ENCODE measurements around the gene WAC. TPM values are rescaled to one million over a fixed set of nuclear protein-coding genes. Genes with fewer than 3 reads are reported as not detected.
A peak's percentile ranks its signal among the peaks of the same experiment; 100 is the strongest.

WAC gene
- total RNA-seq, 3 donors from 2014 or later (not counting 1 experiment from before 2014, with no cell fraction given) = 225 to 245 (median 226) TPM

- Mint-ChIP-seq H3K4me3 (no peak overlapping the region), H3K27ac (peak overlapping the region; percentile 15 to 66), H3K4me1 (peaks cover 76 to 79% of the 10 kb centered on the region in 2 donors), H3K9me3 (no peaks in the 10 kb centered on the region), H3K36me3 (no peaks in the 10 kb centered on the region), H3K27me3 (ENCODE audit: low read depth in 2 of 2) (no peaks in the 10 kb centered on the region)
- Histone ChIP-seq H3K27ac (ENCODE audit: low read length) (no peak overlapping the region), H3K4me1 (ENCODE audit: control insufficient read depth, insufficient read depth, low read length) (peaks cover 24% of the 10 kb centered on the region), H3K27me3 (ENCODE audit: control insufficient read depth, insufficient read depth, low read length) (no peaks in the 10 kb centered on the region), H3K4me3 (ENCODE audit: low read length) (no peak overlapping the region), H3K36me3 (ENCODE audit: control insufficient read depth, insufficient read depth, low read length) (peaks cover 30% of the 10 kb centered on the region), H3K9me3 (ENCODE audit: control insufficient read depth, insufficient read depth, low read length) (no peaks in the 10 kb centered on the region)
- no peak for TF ChIP-seq CTCF (IDR thresholded peaks at IDR 0.05)
- DNase-seq (no peak), ATAC-seq (peak in 2 of 3 donors; percentile 16 to 30)
- 95% methylated on average over 3 of the region's 3 CpGs for WGBS (ENCODE audit: insufficient coverage)
- intact Hi-C loops (cut with micrococcal nuclease) = no loop called here
Measured at GRCh38 chr10:28560617-28561016, 27.7 kb downstream of the WAC start.

- H3K4me1 ChIP-seq (ENCODE audit: control insufficient read depth, insufficient read depth, low read length) = peaks cover 24% of the 10 kb centered on the region
- H3K4me3 ChIP-seq (ENCODE audit: low read length) = no peak overlapping the region
- H3K36me3 ChIP-seq (ENCODE audit: control insufficient read depth, insufficient read depth, low read length) = peaks cover 23% of the 10 kb centered on the region
- Mint-ChIP-seq H3K4me1 (peaks cover 78 to 82% of the 10 kb centered on the region in 2 donors), H3K4me3 (no peak overlapping the region), H3K36me3 (no peaks in the 10 kb centered on the region), H3K9me3 (no peaks in the 10 kb centered on the region), H3K27ac (peak overlapping the region in 1 of 2 donors; percentile 15), H3K27me3 (ENCODE audit: low read depth in 2 of 2) (no peaks in the 10 kb centered on the region)
- DNase-seq (no peak), ATAC-seq (no peak)
- WGBS (ENCODE audit: insufficient coverage) = 98% methylated on average over 9 of the region's 10 CpGs
- H3K27me3 ChIP-seq (ENCODE audit: control insufficient read depth, insufficient read depth, low read length) = no peaks in the 10 kb centered on the region
- no peaks in the 10 kb centered on the region for H3K9me3 ChIP-seq (ENCODE audit: control insufficient read depth, insufficient read depth, low read length)
- intact Hi-C loops (cut with micrococcal nuclease) = no loop called here
- no peak for TF ChIP-seq CTCF (IDR thresholded peaks at IDR 0.05)
- H3K27ac ChIP-seq (ENCODE audit: low read length) = no peak overlapping the region
Measured at GRCh38 chr10:28561531-28561930, 28.6 kb downstream of the WAC start.

- Mint-ChIP-seq H3K9me3 (no peaks in the 10 kb centered on the region), H3K4me3 (peak overlapping the region; percentile 25), H3K27me3 (ENCODE audit: low read depth in 2 of 2) (no peaks in the 10 kb centered on the region), H3K27ac (peak overlapping the region; percentile 37 to 64), H3K36me3 (no peaks in the 10 kb centered on the region), H3K4me1 (peaks cover 65 to 76% of the 10 kb centered on the region in 2 donors)
- WGBS (ENCODE audit: insufficient coverage) = 39% methylated on average over 4 of the region's 6 CpGs
- intact Hi-C loops (cut with micrococcal nuclease) = no loop called here
- H3K4me3 ChIP-seq (ENCODE audit: low read length) = no peak overlapping the region
- H3K36me3 ChIP-seq (ENCODE audit: control insufficient read depth, insufficient read depth, low read length) = peaks cover 13% of the 10 kb centered on the region
- H3K27me3 ChIP-seq (ENCODE audit: control insufficient read depth, insufficient read depth, low read length) = no peaks in the 10 kb centered on the region
- H3K9me3 ChIP-seq (ENCODE audit: control insufficient read depth, insufficient read depth, low read length) = no peaks in the 10 kb centered on the region
- no peak overlapping the region for H3K27ac ChIP-seq (ENCODE audit: low read length)
- DNase-seq (no peak), ATAC-seq (no peak)
- H3K4me1 ChIP-seq (ENCODE audit: control insufficient read depth, insufficient read depth, low read length) = peaks cover 15% of the 10 kb centered on the region
- TF ChIP-seq CTCF (IDR thresholded peaks at IDR 0.05) = no peak
Measured at GRCh38 chr10:28564905-28565304, 32.0 kb downstream of the WAC start.

- H3K4me1 Mint-ChIP-seq = peaks cover 61 to 72% of the 10 kb centered on the region in 2 donors
- intact Hi-C loops (cut with micrococcal nuclease) = no loop called here
- peak overlapping the region; percentile 41 to 79 for H3K27ac Mint-ChIP-seq
- no peaks in the 10 kb centered on the region for H3K27me3 Mint-ChIP-seq (ENCODE audit: low read depth in 2 of 2)
- no peak overlapping the region for H3K4me3 ChIP-seq (ENCODE audit: low read length)
- H3K4me3 Mint-ChIP-seq = peak overlapping the region; percentile 22
- no peaks in the 10 kb centered on the region for H3K9me3 ChIP-seq (ENCODE audit: control insufficient read depth, insufficient read depth, low read length)
- H3K4me1 ChIP-seq (ENCODE audit: control insufficient read depth, insufficient read depth, low read length) = peaks cover 15% of the 10 kb centered on the region
- DNase-seq (no peak), ATAC-seq (no peak)
- peaks cover 11% of the 10 kb centered on the region for H3K36me3 ChIP-seq (ENCODE audit: control insufficient read depth, insufficient read depth, low read length)
- no peak for TF ChIP-seq CTCF (IDR thresholded peaks at IDR 0.05)
- WGBS (ENCODE audit: insufficient coverage) = no CpG with 5 or more reads among the region's 1 CpG
- H3K9me3 Mint-ChIP-seq = no peaks in the 10 kb centered on the region
- no peaks in the 10 kb centered on the region for H3K27me3 ChIP-seq (ENCODE audit: control insufficient read depth, insufficient read depth, low read length)
- no peak overlapping the region for H3K27ac ChIP-seq (ENCODE audit: low read length)
- no peaks in the 10 kb centered on the region for H3K36me3 Mint-ChIP-seq
Measured at GRCh38 chr10:28566458-28567015, 33.6 kb downstream of the WAC start.

Measured in natural killer cell (primary cell).